ENCODE results near the gene PLCB4. TPM values are rescaled to one million over a fixed set of nuclear protein-coding genes. Genes with fewer than 3 reads are reported as not detected.

Gene PLCB4
- total RNA-seq, 4 donors from 2014 or later: 20.6 to 45.9 (median 34.2) TPM

GRCh38 chr20:9250511-9250910 lies 181.6 kb downstream of the PLCB4 start:
- H3K27ac ChIP-seq: no peak overlapping the region
- 86 to 96% methylated on average over 1 of the region's 1 CpG for WGBS, 2 donors (ENCODE audit: low coverage in 1 of 2)
- no peaks in the 10 kb centered on the region for H3K27me3 ChIP-seq
- TF ChIP-seq EP300 (IDR thresholded peaks at IDR 0.05; ENCODE audit: low read depth) (no peak), POLR2A (IDR thresholded peaks at IDR 0.05) (no peak), POLR2AphosphoS5 (IDR thresholded peaks at IDR 0.05) (no peak), CTCF (IDR thresholded peaks at IDR 0.05) (no peak)
- no peak overlapping the region for H3K4me3 ChIP-seq
- no peaks in the 10 kb centered on the region for H3K36me3 ChIP-seq
- no peaks in the 10 kb centered on the region for H3K4me1 ChIP-seq
- no peaks in the 10 kb centered on the region for H3K9me3 ChIP-seq
- intact Hi-C loops (cut with DNase I; ENCODE audit: low total_unique reads) (no loop called here), in situ Hi-C loops (cut with MboI; ENCODE audit: low pct_ligation_motif_present in 1 of 4, low pct_unique_long_range_greater_than_20kb in 1 of 4, low sequenced_read_pairs in 3 of 4) (no loop called here)
- no peak for DNase-seq

- no peaks in the 10 kb centered on the region for H3K36me3 ChIP-seq
- H3K27me3 ChIP-seq: no peaks in the 10 kb centered on the region
- no peak for TF ChIP-seq POLR2AphosphoS5 (IDR thresholded peaks at IDR 0.05)
- no peak for TF ChIP-seq EP300 (IDR thresholded peaks at IDR 0.05; ENCODE audit: low read depth)
- no peak for TF ChIP-seq POLR2A (IDR thresholded peaks at IDR 0.05)
- no peak for TF ChIP-seq CTCF (IDR thresholded peaks at IDR 0.05)
- no peak overlapping the region for H3K27ac ChIP-seq
- H3K9me3 ChIP-seq: no peaks in the 10 kb centered on the region
- H3K4me3 ChIP-seq: no peak overlapping the region
- DNase-seq: no peak
- in situ Hi-C loops (cut with MboI; ENCODE audit: low pct_ligation_motif_present in 1 of 4, low pct_unique_long_range_greater_than_20kb in 1 of 4, low sequenced_read_pairs in 3 of 4) (no loop called here), intact Hi-C loops (cut with DNase I; ENCODE audit: low total_unique reads) (no loop called here)
- H3K4me1 ChIP-seq: no peaks in the 10 kb centered on the region
- WGBS, 2 donors (ENCODE audit: low coverage in 1 of 2): 41 to 70% methylated on average over 2 to 4 of the region's 4 CpGs
These were observed 184.2 kb downstream of the PLCB4 start for GRCh38 chr20:9253006-9253539.

- no peak for DNase-seq
- intact Hi-C loops (cut with DNase I; ENCODE audit: low total_unique reads) (no loop called here), in situ Hi-C loops (cut with MboI; ENCODE audit: low pct_ligation_motif_present in 1 of 4, low pct_unique_long_range_greater_than_20kb in 1 of 4, low sequenced_read_pairs in 3 of 4) (no loop called here)
- no peak overlapping the region for H3K27ac ChIP-seq
- H3K36me3 ChIP-seq: no peaks in the 10 kb centered on the region
- H3K27me3 ChIP-seq: no peaks in the 10 kb centered on the region
- no peaks in the 10 kb centered on the region for H3K4me1 ChIP-seq
- 86 to 100% methylated on average over 1 of the region's 1 CpG for WGBS, 2 donors (ENCODE audit: low coverage in 1 of 2)
- no peaks in the 10 kb centered on the region for H3K9me3 ChIP-seq
- TF ChIP-seq POLR2A (IDR thresholded peaks at IDR 0.05): no peak
- no peak for TF ChIP-seq POLR2AphosphoS5 (IDR thresholded peaks at IDR 0.05)
- TF ChIP-seq CTCF (IDR thresholded peaks at IDR 0.05): no peak
- no peak for TF ChIP-seq EP300 (IDR thresholded peaks at IDR 0.05; ENCODE audit: low read depth)
- H3K4me3 ChIP-seq: no peak overlapping the region
These were observed 186.3 kb downstream of the PLCB4 start for GRCh38 chr20:9255171-9255570.

- no peaks in the 10 kb centered on the region for H3K27me3 ChIP-seq
- no peaks in the 10 kb centered on the region for H3K4me1 ChIP-seq
- DNase-seq: no peak
- in situ Hi-C loops (cut with MboI; ENCODE audit: low pct_ligation_motif_present in 1 of 4, low pct_unique_long_range_greater_than_20kb in 1 of 4, low sequenced_read_pairs in 3 of 4) (no loop called here), intact Hi-C loops (cut with DNase I; ENCODE audit: low total_unique reads) (no loop called here)
- no peak overlapping the region for H3K27ac ChIP-seq
- H3K36me3 ChIP-seq: no peaks in the 10 kb centered on the region
- H3K4me3 ChIP-seq: no peak overlapping the region
- TF ChIP-seq CTCF (IDR thresholded peaks at IDR 0.05) (no peak), POLR2AphosphoS5 (IDR thresholded peaks at IDR 0.05) (no peak), POLR2A (IDR thresholded peaks at IDR 0.05) (no peak), EP300 (IDR thresholded peaks at IDR 0.05; ENCODE audit: low read depth) (no peak)
- no peaks in the 10 kb centered on the region for H3K9me3 ChIP-seq
- WGBS, 2 donors (ENCODE audit: low coverage in 1 of 2): 82 to 93% methylated on average over 3 of the region's 3 CpGs
These were observed 187.5 kb downstream of the PLCB4 start for GRCh38 chr20:9256393-9256792.

Data from transverse colon (tissue), 4 donors.